ENCODE measurements around the gene CFAP70. TPM values are rescaled to one million over a fixed set of nuclear protein-coding genes. Genes with fewer than 3 reads are reported as not detected.

The CFAP70 gene
- polyA plus RNA-seq, 1 experiment, result 0.24 TPM

DNA sequence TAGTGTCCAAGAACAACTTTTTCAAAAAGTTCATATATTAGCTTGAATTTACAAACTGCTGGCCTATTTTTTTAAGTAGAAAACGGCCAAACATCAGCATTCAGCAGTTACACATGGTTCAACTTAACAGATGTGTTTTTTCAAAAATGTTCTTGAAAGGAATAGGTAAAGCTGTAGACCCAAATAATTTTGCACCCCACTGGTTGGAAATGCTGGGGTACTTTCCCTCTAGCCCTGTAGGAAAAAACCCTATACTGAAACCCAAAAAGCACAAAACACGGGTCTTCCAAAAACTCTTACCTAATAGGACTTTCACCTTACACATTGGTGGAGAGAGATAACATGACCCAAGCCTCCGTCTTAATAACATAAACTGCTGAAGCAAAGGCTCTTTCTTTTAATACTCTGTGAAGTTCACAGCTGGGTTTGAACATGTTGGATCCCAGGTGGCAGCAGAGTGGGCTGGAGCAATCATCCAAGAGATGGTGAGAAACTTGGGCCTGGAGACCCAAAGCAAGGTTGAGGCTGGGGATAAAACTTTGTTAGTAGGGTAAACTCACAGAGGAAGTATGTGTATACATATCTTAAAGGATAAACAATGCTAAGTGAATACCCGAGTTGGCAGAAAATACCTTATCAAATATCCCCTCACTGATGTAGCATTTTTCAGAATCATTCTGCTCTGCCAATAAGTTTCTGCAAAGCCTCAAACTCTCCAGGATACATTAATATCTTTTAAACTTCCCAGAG, 111.0 kb downstream of the CFAP70 start:
- Histone ChIP-seq H3K9me3 (ENCODE audit: control insufficient read depth, insufficient read depth, low read length) (no peaks in the 10 kb centered on the region; the same call in 1 of the 2 replicates), H3K27me3 (ENCODE audit: control insufficient read depth, insufficient read depth, low read length) (no peaks in the 10 kb centered on the region), H3K27ac (ENCODE audit: low read depth, low read length) (peak overlapping the region; percentile 59), H3K4me3 (ENCODE audit: low read depth, low read length) (peak overlapping the region; percentile 92)
- ChIA-PET CTCF (no interaction called here), POLR2A (interaction anchor here (0.6 to 1.5 kb wide), 4 partner anchors 9 to 238 kb away, joined by 3 to 6 read pairs (median 5); no protein-coding TSS in a partner anchor)
- DNase-seq (ENCODE audit: low read depth, low spot score), result peak; percentile 16
- TF ChIP-seq, protein P1, sequence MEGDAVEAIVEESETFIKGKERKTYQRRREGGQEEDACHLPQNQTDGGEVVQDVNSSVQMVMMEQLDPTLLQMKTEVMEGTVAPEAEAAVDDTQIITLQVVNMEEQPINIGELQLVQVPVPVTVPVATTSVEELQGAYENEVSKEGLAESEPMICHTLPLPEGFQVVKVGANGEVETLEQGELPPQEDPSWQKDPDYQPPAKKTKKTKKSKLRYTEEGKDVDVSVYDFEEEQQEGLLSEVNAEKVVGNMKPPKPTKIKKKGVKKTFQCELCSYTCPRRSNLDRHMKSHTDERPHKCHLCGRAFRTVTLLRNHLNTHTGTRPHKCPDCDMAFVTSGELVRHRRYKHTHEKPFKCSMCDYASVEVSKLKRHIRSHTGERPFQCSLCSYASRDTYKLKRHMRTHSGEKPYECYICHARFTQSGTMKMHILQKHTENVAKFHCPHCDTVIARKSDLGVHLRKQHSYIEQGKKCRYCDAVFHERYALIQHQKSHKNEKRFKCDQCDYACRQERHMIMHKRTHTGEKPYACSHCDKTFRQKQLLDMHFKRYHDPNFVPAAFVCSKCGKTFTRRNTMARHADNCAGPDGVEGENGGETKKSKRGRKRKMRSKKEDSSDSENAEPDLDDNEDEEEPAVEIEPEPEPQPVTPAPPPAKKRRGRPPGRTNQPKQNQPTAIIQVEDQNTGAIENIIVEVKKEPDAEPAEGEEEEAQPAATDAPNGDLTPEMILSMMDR (IDR thresholded peaks at IDR 0.05; ENCODE audit: low read depth, low read length), result no peak

GRCh38 chr10:73246646-73247508, 111.8 kb downstream of the CFAP70 start, which contains the start of gene DNAJC9:
DNAJC9 (minus strand) TSS chr10:73247255; CDS start chr10:73247189, 66 bp downstream.
- peak within 1 kb of the TSS; percentile 92 for H3K4me3 ChIP-seq (ENCODE audit: low read depth, low read length)
- TF ChIP-seq, protein P1 (IDR thresholded peaks at IDR 0.05; ENCODE audit: low read depth, low read length), result no peak
- no peaks in the 10 kb centered on the region for H3K27me3 ChIP-seq (ENCODE audit: control insufficient read depth, insufficient read depth, low read length)
- H3K9me3 ChIP-seq (ENCODE audit: control insufficient read depth, insufficient read depth, low read length), result no peaks in the 10 kb centered on the region; the same call in 1 of the 2 replicates
- CTCF ChIA-PET, result no interaction called here
- H3K27ac ChIP-seq (ENCODE audit: low read depth, low read length), result peak within 1 kb of the TSS; percentile 77
- peak; percentile 81 for DNase-seq (ENCODE audit: low read depth, low spot score)
- POLR2A ChIA-PET, result interaction anchor here (0.6 to 1.5 kb wide), 5 partner anchors 8 to 237 kb away, joined by 3 to 6 read pairs (median 5); partner anchors contain the start of gene ANXA7

DNA sequence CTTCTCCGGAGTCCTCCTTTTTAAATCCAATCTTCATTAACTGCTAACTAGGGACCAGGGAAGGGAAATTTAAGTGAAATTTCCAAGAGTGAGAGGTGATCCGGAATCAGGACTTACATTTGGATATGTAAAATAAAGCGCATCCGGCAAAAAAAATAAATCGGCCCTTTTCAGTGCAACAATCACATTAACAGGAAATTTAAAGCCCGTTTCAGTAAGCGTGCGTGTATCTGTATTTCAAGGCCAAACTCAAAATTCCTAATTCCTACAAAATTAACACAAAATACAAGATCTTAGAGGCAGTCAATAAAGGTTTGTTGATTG, 112.4 kb downstream of the CFAP70 start:
- DNase-seq (ENCODE audit: low read depth, low spot score), result no peak
- POLR2A ChIA-PET, result interaction anchor here (0.7 to 1.5 kb wide), 4 partner anchors 8 to 167 kb away, joined by 3 to 6 read pairs (median 4); partner anchors contain the start of gene ANXA7

GRCh38 chr10:73244866-73245477, 113.7 kb downstream of the CFAP70 start:
- TF ChIP-seq, protein P1 (IDR thresholded peaks at IDR 0.05; ENCODE audit: low read depth, low read length), result no peak
- no peak for DNase-seq (ENCODE audit: low read depth, low spot score)
- POLR2A ChIA-PET, result interaction anchor here (0.7 to 1.4 kb wide), 2 partner anchors 9 to 266 kb away, joined by 3 to 4 read pairs; no protein-coding TSS in a partner anchor
- no peak overlapping the region for H3K27ac ChIP-seq (ENCODE audit: low read depth, low read length)
- no peaks in the 10 kb centered on the region; the same call in 1 of the 2 replicates for H3K9me3 ChIP-seq (ENCODE audit: control insufficient read depth, insufficient read depth, low read length)
- CTCF ChIA-PET, result no interaction called here
- peak overlapping the region; percentile 92 for H3K4me3 ChIP-seq (ENCODE audit: low read depth, low read length)
- H3K27me3 ChIP-seq (ENCODE audit: control insufficient read depth, insufficient read depth, low read length), result no peaks in the 10 kb centered on the region

More for the DNA sequence above, 112.4 kb downstream of the CFAP70 start:
- Histone ChIP-seq H3K27me3 (ENCODE audit: control insufficient read depth, insufficient read depth, low read length) (no peaks in the 10 kb centered on the region), H3K4me3 (ENCODE audit: low read depth, low read length) (peak overlapping the region; percentile 92), H3K27ac (ENCODE audit: low read depth, low read length) (peak overlapping the region; percentile 77), H3K9me3 (ENCODE audit: control insufficient read depth, insufficient read depth, low read length) (no peaks in the 10 kb centered on the region; the same call in 1 of the 2 replicates)
- TF ChIP-seq, protein P1 (IDR thresholded peaks at IDR 0.05; ENCODE audit: low read depth, low read length), result no peak
- CTCF ChIA-PET, result no interaction called here
